SK-N-SH (cell line): ENCODE data around the gene AQP5.

Experiments
- CTCF ChIP-seq: fragments of 200-600 bp; sonication (generic); IDR thresholded peaks from 2 replicates; pipeline ENCODE4 v1.6.1; 2017; ENCODE audit warnings: antibody characterized with exemption, mild to moderate bottlenecking, moderate library complexity
- EP300 ChIP-seq, 2 experiments: IDR thresholded peaks; 2 replicates each; pipeline versions ENCODE4 v1.4.0 to v1.6.1; 2012; ENCODE audit warnings: borderline replicate concordance in 1 of 2, low read depth in 1 of 2, low read length in 1 of 2
- EZH2phosphoT487 ChIP-seq: fragments of 200-600 bp; sonication (generic); IDR thresholded peaks from 2 replicates; pipeline ENCODE4 v1.6.1; 2017; ENCODE audit warnings: low read depth, mixed run types, mild to moderate bottlenecking, antibody characterized with exemption, moderate library complexity, borderline replicate concordance
- POLR2AphosphoS5 ChIP-seq: IDR thresholded peaks from 2 replicates; pipeline ENCODE4 v1.6.1; 2012; ENCODE audit warnings: low read depth, low read length
- RAD21 ChIP-seq: IDR thresholded peaks from 2 replicates; pipeline ENCODE4 v1.6.1; 2012; ENCODE audit warnings: mild to moderate bottlenecking, low read length
- RFX5 ChIP-seq: IDR thresholded peaks from 2 replicates; pipeline ENCODE4 v1.6.1; 2012; ENCODE audit warnings: mild to moderate bottlenecking, improper control_type of control experiment, low read length
- SIN3A ChIP-seq: IDR thresholded peaks from 2 replicates; pipeline ENCODE4 v1.6.1; 2012; ENCODE audit warnings: low read depth, mild to moderate bottlenecking, low read length, moderate library complexity, borderline replicate concordance
- TCF12 ChIP-seq: IDR thresholded peaks from 2 replicates; pipeline ENCODE4 v1.4.0; 2012
- TEAD4 ChIP-seq: IDR thresholded peaks from 2 replicates; pipeline ENCODE4 v1.4.0; 2012; ENCODE audit warnings: mild to moderate bottlenecking, borderline replicate concordance; ENCODE audit not compliant: insufficient read depth
- YY1 ChIP-seq: IDR thresholded peaks from 2 replicates; pipeline ENCODE4 v1.4.0; 2012; ENCODE audit warnings: low read depth, mild to moderate bottlenecking
- TF ChIP-seq, protein P1 (sequence below): IDR thresholded peaks from 2 replicates; pipeline ENCODE4 v1.6.1; 2012; ENCODE audit warnings: mild to moderate bottlenecking, low read depth, low read length, moderate library complexity
- TF ChIP-seq, protein P2 (sequence below): IDR thresholded peaks from 2 replicates; pipeline ENCODE4 v1.4.0; 2012; ENCODE audit warnings: low read depth
- TF ChIP-seq, protein P3 (sequence below): IDR thresholded peaks from 2 replicates; pipeline ENCODE4; 2012

DNA sequence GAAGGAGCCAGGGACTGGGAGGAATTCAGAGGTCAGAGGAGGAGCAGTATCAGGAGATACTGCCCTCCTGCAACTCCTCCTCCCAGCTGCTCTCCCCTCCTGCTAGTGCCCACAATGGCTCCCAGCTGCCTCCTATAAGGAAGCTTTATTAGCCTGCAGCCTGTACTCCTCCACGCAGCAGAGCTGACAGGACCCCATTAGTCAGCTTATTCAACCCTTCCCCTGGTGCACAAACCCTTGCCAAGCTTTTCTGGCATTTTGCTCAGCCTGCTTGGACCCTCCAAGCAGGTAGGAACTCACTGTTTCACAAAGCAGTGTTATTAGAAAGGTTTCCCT is 18.1 kb upstream of the AQP5 start:
- TF ChIP-seq CTCF: no peak
- TF ChIP-seq, protein P1, sequence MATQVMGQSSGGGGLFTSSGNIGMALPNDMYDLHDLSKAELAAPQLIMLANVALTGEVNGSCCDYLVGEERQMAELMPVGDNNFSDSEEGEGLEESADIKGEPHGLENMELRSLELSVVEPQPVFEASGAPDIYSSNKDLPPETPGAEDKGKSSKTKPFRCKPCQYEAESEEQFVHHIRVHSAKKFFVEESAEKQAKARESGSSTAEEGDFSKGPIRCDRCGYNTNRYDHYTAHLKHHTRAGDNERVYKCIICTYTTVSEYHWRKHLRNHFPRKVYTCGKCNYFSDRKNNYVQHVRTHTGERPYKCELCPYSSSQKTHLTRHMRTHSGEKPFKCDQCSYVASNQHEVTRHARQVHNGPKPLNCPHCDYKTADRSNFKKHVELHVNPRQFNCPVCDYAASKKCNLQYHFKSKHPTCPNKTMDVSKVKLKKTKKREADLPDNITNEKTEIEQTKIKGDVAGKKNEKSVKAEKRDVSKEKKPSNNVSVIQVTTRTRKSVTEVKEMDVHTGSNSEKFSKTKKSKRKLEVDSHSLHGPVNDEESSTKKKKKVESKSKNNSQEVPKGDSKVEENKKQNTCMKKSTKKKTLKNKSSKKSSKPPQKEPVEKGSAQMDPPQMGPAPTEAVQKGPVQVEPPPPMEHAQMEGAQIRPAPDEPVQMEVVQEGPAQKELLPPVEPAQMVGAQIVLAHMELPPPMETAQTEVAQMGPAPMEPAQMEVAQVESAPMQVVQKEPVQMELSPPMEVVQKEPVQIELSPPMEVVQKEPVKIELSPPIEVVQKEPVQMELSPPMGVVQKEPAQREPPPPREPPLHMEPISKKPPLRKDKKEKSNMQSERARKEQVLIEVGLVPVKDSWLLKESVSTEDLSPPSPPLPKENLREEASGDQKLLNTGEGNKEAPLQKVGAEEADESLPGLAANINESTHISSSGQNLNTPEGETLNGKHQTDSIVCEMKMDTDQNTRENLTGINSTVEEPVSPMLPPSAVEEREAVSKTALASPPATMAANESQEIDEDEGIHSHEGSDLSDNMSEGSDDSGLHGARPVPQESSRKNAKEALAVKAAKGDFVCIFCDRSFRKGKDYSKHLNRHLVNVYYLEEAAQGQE: no peak
- TF ChIP-seq YY1: no peak
- TF ChIP-seq EP300 (IDR thresholded peaks at IDR 0.05; ENCODE audit: borderline replicate concordance in 1 of 2, low read depth in 1 of 2, low read length in 1 of 2): no peak
- TF ChIP-seq TCF12: no peak
- no peak for TF ChIP-seq POLR2AphosphoS5
- TF ChIP-seq RAD21: no peak
- no peak for TF ChIP-seq EZH2phosphoT487
- TF ChIP-seq, protein P2, sequence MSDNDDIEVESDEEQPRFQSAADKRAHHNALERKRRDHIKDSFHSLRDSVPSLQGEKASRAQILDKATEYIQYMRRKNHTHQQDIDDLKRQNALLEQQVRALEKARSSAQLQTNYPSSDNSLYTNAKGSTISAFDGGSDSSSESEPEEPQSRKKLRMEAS: no peak
- TF ChIP-seq TEAD4: no peak
- TF ChIP-seq, protein P3, sequence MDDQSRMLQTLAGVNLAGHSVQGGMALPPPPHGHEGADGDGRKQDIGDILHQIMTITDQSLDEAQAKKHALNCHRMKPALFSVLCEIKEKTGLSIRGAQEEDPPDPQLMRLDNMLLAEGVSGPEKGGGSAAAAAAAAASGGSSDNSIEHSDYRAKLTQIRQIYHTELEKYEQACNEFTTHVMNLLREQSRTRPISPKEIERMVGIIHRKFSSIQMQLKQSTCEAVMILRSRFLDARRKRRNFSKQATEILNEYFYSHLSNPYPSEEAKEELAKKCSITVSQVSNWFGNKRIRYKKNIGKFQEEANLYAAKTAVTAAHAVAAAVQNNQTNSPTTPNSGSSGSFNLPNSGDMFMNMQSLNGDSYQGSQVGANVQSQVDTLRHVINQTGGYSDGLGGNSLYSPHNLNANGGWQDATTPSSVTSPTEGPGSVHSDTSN: no peak
- no peak for TF ChIP-seq SIN3A
- no peak for TF ChIP-seq RFX5
